K562 (cell line): ENCODE results near the gene ERCC6.

Source experiments
- CHD1 ChIP-seq: fragments of 200-600 bp; sonication (generic); IDR thresholded peaks from one replicate; pipeline ENCODE4 v1.6.1; 2012; ENCODE audit warnings: mild to moderate bottlenecking, moderate library complexity, low read length, inconsistent platforms
- CTCF ChIP-seq, 3 experiments: IDR thresholded peaks in 2 of 3; conservative IDR thresholded peaks in 1 of 3; 2 replicates each; pipeline ENCODE4 v1.5.1; 2011 to 2012; ENCODE audit warnings: low read length in 3 of 3, mild to moderate bottlenecking in 3 of 3, control low read depth in 2 of 3, improper control_type of control experiment in 1 of 3, inconsistent platforms in 1 of 3, low read depth in 1 of 3, mixed read lengths in 1 of 3, moderate library complexity in 1 of 3; ENCODE audit not compliant: insufficient read depth in 2 of 3
- JUND ChIP-seq, 2 experiments: IDR thresholded peaks; 2 replicates in 1 of 2; 3 replicates in 1 of 2; pipeline ENCODE4 v1.6.1; 2011; ENCODE audit warnings: borderline replicate concordance in 2 of 2, low read depth in 2 of 2, low read length in 2 of 2, improper control_type of control experiment in 1 of 2, missing biosample characterization in 1 of 2, missing genetic modification characterization in 1 of 2, missing genetic modification reagents in 1 of 2
- TAF1 ChIP-seq: IDR thresholded peaks from 2 replicates; pipeline ENCODE4 v1.6.1; 2011; ENCODE audit warnings: mild to moderate bottlenecking, low read length, moderate library complexity; ENCODE audit not compliant: insufficient read depth, control insufficient read depth, severe bottlenecking; ENCODE audit errors: extremely low read depth
- ZNF23 ChIP-seq: fragments of 250-450 bp; sonication (Bioruptor Pico); IDR thresholded peaks from 2 replicates; pipeline ENCODE4 v1.4.0; 2020; ENCODE audit warnings: mild to moderate bottlenecking
- ZNF274 ChIP-seq: IDR thresholded peaks from 2 replicates; pipeline ENCODE4 v1.6.1; 2011; ENCODE audit warnings: low read depth, mild to moderate bottlenecking, low read length, moderate library complexity, borderline replicate concordance

GRCh38 chr10:49474901-49475300 lies 64.0 kb downstream of the ERCC6 start:
- TF ChIP-seq JUND (IDR thresholded peaks at IDR 0.05; ENCODE audit: borderline replicate concordance, low read depth, low read length) (no peak), JUND (tag; IDR thresholded peaks at IDR 0.05; ENCODE audit: borderline replicate concordance, low read depth, low read length) (no peak), ZNF274 (no peak), ZNF23 (no peak), CHD1 (no peak), CTCF (IDR thresholded peaks at IDR 0.05 in 2 of 3, conservative IDR thresholded peaks at IDR 0.05 in 1 of 3; ENCODE audit: insufficient read depth in 2 of 3, low read depth in 1 of 3, low read length in 3 of 3) (no peak), TAF1 (no peak)
